ENCODE measurements around the gene ABCB8.

Gene ABCB8

GRCh38 chr7:150997817-150998216 lies 30.4 kb upstream of the ABCB8 start:
- ChIA-PET POLR2A (no interaction called here), CTCF (interaction anchor here (0.6 to 0.9 kb wide), 2 partner anchors 121 to 454 kb away, joined by 3 to 4 read pairs; no protein-coding TSS in a partner anchor)
- no peaks in the 10 kb centered on the region for H3K36me3 ChIP-seq (ENCODE audit: control insufficient read depth in 2 of 2, insufficient read depth in 1 of 2, low read length in 2 of 2)
- H3K4me1 ChIP-seq (ENCODE audit: control insufficient read depth, insufficient read depth, low read length): no peaks in the 10 kb centered on the region
- no peak overlapping the region for H3K4me3 ChIP-seq (ENCODE audit: low read depth, low read length)
- no peaks in the 10 kb centered on the region for H3K9me3 ChIP-seq (ENCODE audit: control insufficient read depth, insufficient read depth, low read depth, low read length)
- TF ChIP-seq TRIM28 (IDR thresholded peaks at IDR 0.05; ENCODE audit: borderline replicate concordance, low read length): no peak
- TF ChIP-seq ZNF670 (tag by site-specific recombination; IDR thresholded peaks at IDR 0.05; ENCODE audit: low read depth): no peak
- no peak for TF ChIP-seq ZFP3 (tag by site-specific recombination; IDR thresholded peaks at IDR 0.05; ENCODE audit: low read depth)
- TF ChIP-seq ZNF837 (tag by site-specific recombination; IDR thresholded peaks at IDR 0.05): no peak
- TF ChIP-seq ZNF777 (tag by site-specific recombination; IDR thresholded peaks at IDR 0.05; ENCODE audit: borderline replicate concordance): no peak
- no peak for TF ChIP-seq EGR2 (tag by site-specific recombination; IDR thresholded peaks at IDR 0.05; ENCODE audit: low read depth)
- no peak for TF ChIP-seq ZNF658 (tag by site-specific recombination; IDR thresholded peaks at IDR 0.05)
- TF ChIP-seq ZNF768 (tag by site-specific recombination; IDR thresholded peaks at IDR 0.05): no peak
- no peak for TF ChIP-seq ZNF560 (tag by site-specific recombination; IDR thresholded peaks at IDR 0.05; ENCODE audit: borderline replicate concordance)
- no peak for TF ChIP-seq ZNF692 (tag by site-specific recombination; IDR thresholded peaks at IDR 0.05)
- no peak for TF ChIP-seq ZNF623 (tag by site-specific recombination; IDR thresholded peaks at IDR 0.05)
- no peak for TF ChIP-seq TCF7L2 (IDR thresholded peaks at IDR 0.05; ENCODE audit: borderline replicate concordance, low read depth, low read length)
- no peak for TF ChIP-seq ZNF175 (tag by site-specific recombination; IDR thresholded peaks at IDR 0.05)
- TF ChIP-seq ZBTB20 (tag by site-specific recombination; IDR thresholded peaks at IDR 0.05): no peak
- no peak for TF ChIP-seq ZNF596 (tag by site-specific recombination; IDR thresholded peaks at IDR 0.05)
- TF ChIP-seq GFI1B (tag by site-specific recombination; IDR thresholded peaks at IDR 0.05): no peak
- H3K27ac ChIP-seq (ENCODE audit: extremely low read depth, low read depth, low read length): no peak overlapping the region

GRCh38 chr7:150998341-150998740 lies 29.9 kb upstream of the ABCB8 start:
- Histone ChIP-seq H3K27ac (ENCODE audit: extremely low read depth, low read depth, low read length) (no peak overlapping the region), H3K9me3 (ENCODE audit: control insufficient read depth, insufficient read depth, low read depth, low read length) (no peaks in the 10 kb centered on the region), H3K4me3 (ENCODE audit: low read depth, low read length) (no peak overlapping the region), H3K36me3 (ENCODE audit: control insufficient read depth in 2 of 2, insufficient read depth in 1 of 2, low read length in 2 of 2) (no peaks in the 10 kb centered on the region), H3K4me1 (ENCODE audit: control insufficient read depth, insufficient read depth, low read length) (no peaks in the 10 kb centered on the region)
- ChIA-PET CTCF (interaction anchor here (0.9 kb wide), 1 partner anchor 122 kb away, joined by 3 read pairs; no protein-coding TSS in a partner anchor), POLR2A (no interaction called here)
- TF ChIP-seq ZNF26 (tag by site-specific recombination; IDR thresholded peaks at IDR 0.05) (no peak), ZNF16 (tag by site-specific recombination; IDR thresholded peaks at IDR 0.05; ENCODE audit: low read depth) (no peak), ZNF23 (tag by site-specific recombination; IDR thresholded peaks at IDR 0.05; ENCODE audit: borderline replicate concordance) (no peak), ZNF843 (tag by site-specific recombination; IDR thresholded peaks at IDR 0.05) (no peak), RBAK (tag by site-specific recombination; IDR thresholded peaks at IDR 0.05) (no peak), ZFP37 (tag by site-specific recombination; IDR thresholded peaks at IDR 0.05) (no peak), PRDM6 (tag by site-specific recombination; IDR thresholded peaks at IDR 0.05) (no peak), ZSCAN5A (tag by site-specific recombination; IDR thresholded peaks at IDR 0.05) (no peak), BCL11B (tag by site-specific recombination; IDR thresholded peaks at IDR 0.05; ENCODE audit: low read depth) (no peak), ZNF18 (tag by site-specific recombination; IDR thresholded peaks at IDR 0.05) (no peak), ZNF513 (tag by site-specific recombination; IDR thresholded peaks at IDR 0.05) (no peak), ZNF132 (tag by site-specific recombination; IDR thresholded peaks at IDR 0.05; ENCODE audit: borderline replicate concordance) (no peak)

Data from HEK293 (cell line).